ENCODE results near the gene ACVR1B.

Gene ACVR1B

GRCh38 chr12:52014567-52015530 is 63.4 kb downstream of the ACVR1B start:
- 62 to 65% methylated on average over 47 to 79 of the region's 93 CpGs for WGBS, 2 experiments (ENCODE audit: insufficient coverage in 2 of 2)
- H3K4me3 ChIP-seq (ENCODE audit: extremely low read depth, insufficient read depth, low read length, poor library complexity, severe bottlenecking), result no peak overlapping the region
- H3K27ac ChIP-seq (ENCODE audit: low read depth, low read length, severe bottlenecking), result no peak overlapping the region
- H3K4me1 ChIP-seq (ENCODE audit: control insufficient read depth, insufficient read depth, low read length, poor library complexity, severe bottlenecking), result peaks cover 24% of the 10 kb centered on the region
- H3K36me3 ChIP-seq (ENCODE audit: control insufficient read depth, insufficient read depth, low read length), result peaks cover 50% of the 10 kb centered on the region
- H3K9me3 ChIP-seq (ENCODE audit: control insufficient read depth, low read length), result no peaks in the 10 kb centered on the region

GRCh38 chr12:52015532-52016041 is 64.1 kb downstream of the ACVR1B start:
- WGBS, 2 experiments (ENCODE audit: insufficient coverage in 2 of 2), result 78 to 84% methylated on average over 5 to 6 of the region's 10 CpGs
- Histone ChIP-seq H3K36me3 (ENCODE audit: control insufficient read depth, insufficient read depth, low read length) (peaks cover 49% of the 10 kb centered on the region), H3K27ac (ENCODE audit: low read depth, low read length, severe bottlenecking) (no peak overlapping the region), H3K4me1 (ENCODE audit: control insufficient read depth, insufficient read depth, low read length, poor library complexity, severe bottlenecking) (peaks cover 17% of the 10 kb centered on the region), H3K4me3 (ENCODE audit: extremely low read depth, insufficient read depth, low read length, poor library complexity, severe bottlenecking) (no peak overlapping the region), H3K9me3 (ENCODE audit: control insufficient read depth, low read length) (no peaks in the 10 kb centered on the region)

- Histone ChIP-seq H3K36me3 (ENCODE audit: control insufficient read depth, insufficient read depth, low read length) (peaks cover 19% of the 10 kb centered on the region), H3K9me3 (ENCODE audit: control insufficient read depth, low read length) (no peaks in the 10 kb centered on the region), H3K27ac (ENCODE audit: low read depth, low read length, severe bottlenecking) (no peak overlapping the region), H3K4me3 (ENCODE audit: extremely low read depth, insufficient read depth, low read length, poor library complexity, severe bottlenecking) (no peak overlapping the region), H3K4me1 (ENCODE audit: control insufficient read depth, insufficient read depth, low read length, poor library complexity, severe bottlenecking) (peaks cover 13% of the 10 kb centered on the region)
- 55 to 88% methylated on average over 2 to 4 of the region's 4 CpGs for WGBS, 2 experiments (ENCODE audit: insufficient coverage in 2 of 2)
Observed at GRCh38 chr12:52018433-52019112, 67.1 kb downstream of the ACVR1B start.

GRCh38 chr12:52019113-52019770 is 67.7 kb downstream of the ACVR1B start:
- no peaks in the 10 kb centered on the region for H3K9me3 ChIP-seq (ENCODE audit: control insufficient read depth, low read length)
- H3K4me3 ChIP-seq (ENCODE audit: extremely low read depth, insufficient read depth, low read length, poor library complexity, severe bottlenecking), result no peak overlapping the region
- peaks cover 16% of the 10 kb centered on the region for H3K4me1 ChIP-seq (ENCODE audit: control insufficient read depth, insufficient read depth, low read length, poor library complexity, severe bottlenecking)
- 80 to 88% methylated on average over 5 to 12 of the region's 13 CpGs for WGBS, 2 experiments (ENCODE audit: insufficient coverage in 2 of 2)
- H3K36me3 ChIP-seq (ENCODE audit: control insufficient read depth, insufficient read depth, low read length), result peaks cover 13% of the 10 kb centered on the region
- H3K27ac ChIP-seq (ENCODE audit: low read depth, low read length, severe bottlenecking), result no peak overlapping the region

DNA sequence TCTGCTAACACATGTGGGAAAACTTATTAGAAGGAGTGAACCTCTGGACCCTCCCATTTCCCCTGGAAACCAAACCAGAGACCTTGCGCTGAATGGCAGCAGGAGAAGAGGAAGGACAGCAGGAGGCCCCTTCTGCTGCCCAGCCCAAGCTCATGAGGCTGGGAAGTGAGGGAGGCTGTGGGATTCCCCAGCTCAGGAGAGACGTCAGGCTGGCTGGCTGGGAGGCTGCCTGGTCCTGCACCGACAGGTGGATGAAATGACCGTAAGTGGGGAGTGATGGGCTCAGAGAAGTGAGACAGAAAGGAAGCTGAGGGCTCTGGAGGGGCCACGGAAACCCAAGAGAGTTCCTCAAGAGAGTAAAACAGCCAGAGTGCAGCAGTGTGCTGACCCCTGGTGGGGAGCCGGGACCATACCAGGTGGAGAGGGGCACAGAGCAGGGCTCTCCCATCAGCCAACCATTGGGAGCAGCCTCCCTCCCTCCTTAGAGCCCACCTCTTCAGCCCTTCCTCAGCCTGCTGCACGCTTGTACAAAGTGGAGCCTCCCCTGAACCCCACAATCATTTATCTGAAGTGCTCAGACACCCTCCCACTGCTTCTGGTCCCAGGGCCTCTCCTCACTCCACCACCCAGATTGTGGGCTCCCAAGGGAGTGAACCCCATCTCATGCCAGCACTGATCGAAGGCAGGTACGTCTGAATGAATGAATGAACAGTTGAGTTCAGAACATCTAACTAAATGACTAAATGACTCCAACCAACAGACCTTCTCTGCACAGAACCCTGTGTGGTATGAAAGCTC is 69.2 kb downstream of the ACVR1B start:
- Histone ChIP-seq H3K4me3 (ENCODE audit: extremely low read depth, insufficient read depth, low read length, poor library complexity, severe bottlenecking) (no peak overlapping the region), H3K4me1 (ENCODE audit: control insufficient read depth, insufficient read depth, low read length, poor library complexity, severe bottlenecking) (peaks cover 13% of the 10 kb centered on the region)
- WGBS, 2 experiments (ENCODE audit: insufficient coverage in 2 of 2), result 8% methylated on average over 6 of the region's 9 CpGs

DNA sequence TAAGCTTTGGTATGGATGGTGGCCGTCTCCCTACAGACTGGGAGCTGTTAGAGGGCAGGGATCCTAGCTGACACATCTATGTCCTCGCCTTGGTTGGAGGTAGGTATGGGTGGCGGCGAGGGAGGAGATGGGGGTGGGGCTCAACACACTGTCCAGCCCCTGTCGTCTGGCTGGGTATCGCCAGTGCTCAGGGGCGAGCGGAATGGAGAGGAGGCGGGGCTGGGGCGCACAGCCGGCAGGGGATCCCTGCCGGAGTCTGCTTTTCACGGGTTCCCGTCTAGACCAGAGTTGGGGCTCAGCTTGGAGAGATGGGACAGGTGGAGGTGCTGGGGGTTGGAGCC is 71.3 kb downstream of the ACVR1B start:
- H3K4me3 ChIP-seq (ENCODE audit: extremely low read depth, insufficient read depth, low read length, poor library complexity, severe bottlenecking), result peak overlapping the region; percentile 51
- 10 to 19% methylated on average over 9 to 14 of the region's 14 CpGs for WGBS, 2 experiments (ENCODE audit: insufficient coverage in 2 of 2)
- no peaks in the 10 kb centered on the region for H3K36me3 ChIP-seq (ENCODE audit: control insufficient read depth, insufficient read depth, low read length)
- H3K27ac ChIP-seq (ENCODE audit: low read depth, low read length, severe bottlenecking), result no peak overlapping the region
- H3K4me1 ChIP-seq (ENCODE audit: control insufficient read depth, insufficient read depth, low read length, poor library complexity, severe bottlenecking), result peaks cover 27% of the 10 kb centered on the region
- no peaks in the 10 kb centered on the region for H3K9me3 ChIP-seq (ENCODE audit: control insufficient read depth, low read length)

More for the DNA sequence above, 69.2 kb downstream of the ACVR1B start:
- Histone ChIP-seq H3K36me3 (ENCODE audit: control insufficient read depth, insufficient read depth, low read length) (peaks cover under 1% of the 10 kb centered on the region), H3K9me3 (ENCODE audit: control insufficient read depth, low read length) (no peaks in the 10 kb centered on the region), H3K27ac (ENCODE audit: low read depth, low read length, severe bottlenecking) (no peak overlapping the region)

GRCh38 chr12:52023182-52023975 is 71.9 kb downstream of the ACVR1B start:
- peak overlapping the region; percentile 33 for H3K27ac ChIP-seq (ENCODE audit: low read depth, low read length, severe bottlenecking)
- H3K9me3 ChIP-seq (ENCODE audit: control insufficient read depth, low read length), result no peaks in the 10 kb centered on the region
- H3K4me3 ChIP-seq (ENCODE audit: extremely low read depth, insufficient read depth, low read length, poor library complexity, severe bottlenecking), result peak overlapping the region; percentile 51
- 1% methylated on average over 49 to 55 of the region's 70 CpGs for WGBS, 2 experiments (ENCODE audit: insufficient coverage in 2 of 2)
- no peaks in the 10 kb centered on the region for H3K36me3 ChIP-seq (ENCODE audit: control insufficient read depth, insufficient read depth, low read length)
- peaks cover 27% of the 10 kb centered on the region for H3K4me1 ChIP-seq (ENCODE audit: control insufficient read depth, insufficient read depth, low read length, poor library complexity, severe bottlenecking)

- H3K27ac ChIP-seq (ENCODE audit: low read depth, low read length, severe bottlenecking), result peak overlapping the region; percentile 33
- H3K36me3 ChIP-seq (ENCODE audit: control insufficient read depth, insufficient read depth, low read length), result no peaks in the 10 kb centered on the region
- H3K4me1 ChIP-seq (ENCODE audit: control insufficient read depth, insufficient read depth, low read length, poor library complexity, severe bottlenecking), result peaks cover 27% of the 10 kb centered on the region
- no peaks in the 10 kb centered on the region for H3K9me3 ChIP-seq (ENCODE audit: control insufficient read depth, low read length)
- 31 to 33% methylated on average over 10 to 11 of the region's 20 CpGs for WGBS, 2 experiments (ENCODE audit: insufficient coverage in 2 of 2)
- peak overlapping the region; percentile 51 for H3K4me3 ChIP-seq (ENCODE audit: extremely low read depth, insufficient read depth, low read length, poor library complexity, severe bottlenecking)
Observed at GRCh38 chr12:52023976-52024688, 72.6 kb downstream of the ACVR1B start.

DNA sequence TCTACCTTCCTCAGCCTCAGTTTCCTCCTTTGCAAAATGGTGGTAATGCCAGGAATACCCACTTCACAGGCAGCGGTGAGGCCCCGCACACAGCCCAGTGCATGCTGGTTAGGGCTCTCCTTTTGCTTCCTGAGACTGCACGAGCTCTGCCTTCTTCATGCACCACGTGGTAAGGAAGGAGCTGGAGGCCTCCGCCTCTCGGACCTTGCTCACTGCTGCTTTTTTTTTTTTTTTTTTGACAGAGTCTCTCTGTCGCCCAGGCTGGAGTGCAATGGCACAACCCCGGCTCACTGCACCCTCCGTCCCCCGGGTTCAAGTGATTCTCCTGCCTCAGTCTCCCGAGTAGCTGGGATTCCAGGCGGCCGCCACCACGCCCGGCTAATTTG is 73.3 kb downstream of the ACVR1B start:
- 89 to 93% methylated on average over 12 to 15 of the region's 15 CpGs for WGBS, 2 experiments (ENCODE audit: insufficient coverage in 2 of 2)
- no peak overlapping the region for H3K4me3 ChIP-seq (ENCODE audit: extremely low read depth, insufficient read depth, low read length, poor library complexity, severe bottlenecking)
- no peak overlapping the region for H3K27ac ChIP-seq (ENCODE audit: low read depth, low read length, severe bottlenecking)
- H3K36me3 ChIP-seq (ENCODE audit: control insufficient read depth, insufficient read depth, low read length), result no peaks in the 10 kb centered on the region
- no peaks in the 10 kb centered on the region for H3K9me3 ChIP-seq (ENCODE audit: control insufficient read depth, low read length)
- H3K4me1 ChIP-seq (ENCODE audit: control insufficient read depth, insufficient read depth, low read length, poor library complexity, severe bottlenecking), result peaks cover 32% of the 10 kb centered on the region

Measured in mesodermal cell (in vitro differentiated cells).